Natural killer cell (primary cell): ENCODE results near the gene SMIM41. TPM values are rescaled to one million over a fixed set of nuclear protein-coding genes. Genes with fewer than 3 reads are reported as not detected.
A peak's percentile ranks its signal among the peaks of the same experiment; 100 is the strongest.

Experiments used
- ATAC-seq, 3 donors: fragments of 150-1000 bp in 2 of 3; fragments of 200-7000 bp in 1 of 3; cut with Tn5 transposase; 1 replicate in 1 of 3; 2 replicates in 2 of 3; pipeline ENCODE4 v1.10.0; 2021; ENCODE audit warnings: mild to moderate bottlenecking in 2 of 3, moderate library complexity in 2 of 3
- DNase-seq, 2 donors: peaks; one replicate each; pipeline versions ENCODE4 v3.0.0 to v3.0.0-alpha.2; 2013 to 2021; ENCODE audit warnings: mixed read lengths in 1 of 2
- H3K27ac ChIP-seq: one replicate; pipeline ENCODE4 v1.5.1; 2013; ENCODE audit warnings: mild to moderate bottlenecking, low read length
- H3K27me3 ChIP-seq: one replicate; pipeline ENCODE4 v1.6.1; 2013; ENCODE audit warnings: low read length; ENCODE audit not compliant: control insufficient read depth, insufficient read depth
- H3K36me3 ChIP-seq: one replicate; pipeline ENCODE4 v1.6.1; 2013; ENCODE audit warnings: low read length; ENCODE audit not compliant: control insufficient read depth, insufficient read depth
- H3K4me1 ChIP-seq: one replicate; pipeline ENCODE4 v1.6.1; 2013; ENCODE audit warnings: low read length; ENCODE audit not compliant: control insufficient read depth, insufficient read depth
- H3K4me3 ChIP-seq: one replicate; pipeline ENCODE4 v1.5.1; 2013; ENCODE audit warnings: low read length
- H3K9me3 ChIP-seq: one replicate; pipeline ENCODE4 v1.6.1; 2013; ENCODE audit warnings: low read length; ENCODE audit not compliant: control insufficient read depth, insufficient read depth
- H3K27ac Mint-ChIP-seq, 2 donors: one replicate each; pipeline ENCODE4 v1.8.0; 2022; ENCODE audit warnings: mild to moderate bottlenecking in 2 of 2, mixed read lengths in 2 of 2, moderate library complexity in 1 of 2
- H3K27me3 Mint-ChIP-seq, 2 donors: one replicate each; pipeline ENCODE4 v1.8.0; 2022; ENCODE audit warnings: low read depth in 2 of 2, mixed read lengths in 2 of 2
- H3K36me3 Mint-ChIP-seq: one replicate; pipeline ENCODE4 v1.8.0; 2022; ENCODE audit warnings: mixed read lengths
- H3K4me1 Mint-ChIP-seq, 2 donors: one replicate each; pipeline ENCODE4 v1.8.0; 2022; ENCODE audit warnings: mixed read lengths in 2 of 2
- H3K4me3 Mint-ChIP-seq: one replicate; pipeline ENCODE4 v1.8.0; 2022; ENCODE audit warnings: mild to moderate bottlenecking, moderate library complexity, mixed read lengths
- H3K9me3 Mint-ChIP-seq, 2 donors: one replicate each; pipeline ENCODE4 v1.8.0; 2022; ENCODE audit warnings: mixed read lengths in 2 of 2
- WGBS: methylation state at CpG from one replicate; pipeline ENCODE4 v1.1.7; 2013; ENCODE audit warnings: missing lambda C conversion rate; ENCODE audit not compliant: insufficient coverage; 5-methylcytosine and 5-hydroxymethylcytosine counted together
- intact Hi-C: fragments of 100-400 bp; cut with micrococcal nuclease; formaldehyde crosslinking; loops from one replicate; pipeline ENCODE4 v1.14.2; 2022
- total RNA-seq, 4 donors: library from RNA; stranded (reverse); fragments of 120-200 nt in 1 of 4; gene quantifications; one replicate each; pipeline versions ENCODE4 v1.2.3 to v1.2.4, GENCODE V29; 2013 to 2022
- TF ChIP-seq, protein P1 (sequence below): fragments of 200-600 bp; IDR thresholded peaks from one replicate; pipeline ENCODE4 v1.8.0; 2022; ENCODE audit warnings: antibody characterized with exemption

Gene SMIM41
- total RNA-seq, result not detected
- not detected for total RNA-seq (2013)

DNA sequence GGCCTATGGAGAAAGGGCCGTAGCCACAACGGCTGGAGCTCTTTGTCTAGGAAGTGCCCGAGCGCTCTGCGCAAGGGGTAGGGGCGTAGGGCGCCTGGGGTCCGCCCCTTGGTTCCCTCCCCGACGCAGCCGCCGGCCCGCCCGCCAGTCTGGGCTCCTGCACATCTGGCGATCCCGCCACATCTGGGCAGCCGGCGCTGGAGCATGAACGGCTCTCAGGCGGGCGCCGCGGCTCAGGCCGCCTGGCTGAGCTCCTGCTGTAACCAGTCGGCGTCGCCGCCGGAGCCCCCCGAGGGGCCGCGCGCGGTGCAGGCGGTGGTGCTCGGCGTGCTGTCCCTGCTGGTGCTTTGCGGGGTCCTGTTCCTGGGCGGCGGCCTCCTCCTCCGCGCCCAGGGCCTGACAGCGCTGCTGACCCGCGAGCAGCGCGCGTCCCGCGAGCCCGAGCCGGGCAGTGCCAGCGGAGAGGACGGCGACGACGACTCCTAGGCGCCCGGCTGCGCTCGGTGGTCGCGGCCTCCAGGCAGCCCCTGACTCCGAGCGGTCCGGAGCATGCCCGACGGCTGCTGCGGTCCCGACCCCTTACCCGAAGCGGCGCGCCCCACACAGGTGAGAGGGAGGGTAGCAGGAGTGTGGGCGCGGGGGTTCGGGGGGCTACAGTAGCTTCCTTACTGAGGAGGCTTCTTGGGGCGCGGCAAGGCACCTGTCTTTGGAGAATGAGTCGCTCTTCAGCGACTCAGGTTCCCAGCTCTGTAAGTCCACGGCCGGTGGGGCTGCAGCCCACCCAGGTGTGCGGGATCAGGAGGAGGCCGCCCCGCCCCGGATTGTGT is at the start of gene SMIM41:
TSS of gene SMIM41 (plus strand) at position 129 of the 827 bp plus-strand sequence. CDS start at position 205, 76 bp downstream.
- H3K36me3 Mint-ChIP-seq, result peaks cover 7% of the 10 kb centered on the region
- Histone ChIP-seq H3K27me3 (no peaks in the 10 kb centered on the region), H3K9me3 (no peaks in the 10 kb centered on the region), H3K4me1 (peaks cover 22% of the 10 kb centered on the region), H3K27ac (no peak within 1 kb of the TSS), H3K4me3 (no peak within 1 kb of the TSS), H3K36me3 (peaks cover 32% of the 10 kb centered on the region)
- H3K27me3 Mint-ChIP-seq, result no peaks in the 10 kb centered on the region
- no peak within 1 kb of the TSS for H3K4me3 Mint-ChIP-seq
- peaks cover 0 to 13% of the 10 kb centered on the region in 2 donors for H3K4me1 Mint-ChIP-seq
- intact Hi-C loops, result no loop called here
- 95% methylated on average over 87 of the region's 87 CpGs for WGBS
- H3K27ac Mint-ChIP-seq, result no peak within 1 kb of the TSS
- no peaks in the 10 kb centered on the region for H3K9me3 Mint-ChIP-seq
- DNase-seq, result no peak
- TF ChIP-seq, protein P1, sequence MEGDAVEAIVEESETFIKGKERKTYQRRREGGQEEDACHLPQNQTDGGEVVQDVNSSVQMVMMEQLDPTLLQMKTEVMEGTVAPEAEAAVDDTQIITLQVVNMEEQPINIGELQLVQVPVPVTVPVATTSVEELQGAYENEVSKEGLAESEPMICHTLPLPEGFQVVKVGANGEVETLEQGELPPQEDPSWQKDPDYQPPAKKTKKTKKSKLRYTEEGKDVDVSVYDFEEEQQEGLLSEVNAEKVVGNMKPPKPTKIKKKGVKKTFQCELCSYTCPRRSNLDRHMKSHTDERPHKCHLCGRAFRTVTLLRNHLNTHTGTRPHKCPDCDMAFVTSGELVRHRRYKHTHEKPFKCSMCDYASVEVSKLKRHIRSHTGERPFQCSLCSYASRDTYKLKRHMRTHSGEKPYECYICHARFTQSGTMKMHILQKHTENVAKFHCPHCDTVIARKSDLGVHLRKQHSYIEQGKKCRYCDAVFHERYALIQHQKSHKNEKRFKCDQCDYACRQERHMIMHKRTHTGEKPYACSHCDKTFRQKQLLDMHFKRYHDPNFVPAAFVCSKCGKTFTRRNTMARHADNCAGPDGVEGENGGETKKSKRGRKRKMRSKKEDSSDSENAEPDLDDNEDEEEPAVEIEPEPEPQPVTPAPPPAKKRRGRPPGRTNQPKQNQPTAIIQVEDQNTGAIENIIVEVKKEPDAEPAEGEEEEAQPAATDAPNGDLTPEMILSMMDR, result no peak
- ATAC-seq, result no peak

DNA sequence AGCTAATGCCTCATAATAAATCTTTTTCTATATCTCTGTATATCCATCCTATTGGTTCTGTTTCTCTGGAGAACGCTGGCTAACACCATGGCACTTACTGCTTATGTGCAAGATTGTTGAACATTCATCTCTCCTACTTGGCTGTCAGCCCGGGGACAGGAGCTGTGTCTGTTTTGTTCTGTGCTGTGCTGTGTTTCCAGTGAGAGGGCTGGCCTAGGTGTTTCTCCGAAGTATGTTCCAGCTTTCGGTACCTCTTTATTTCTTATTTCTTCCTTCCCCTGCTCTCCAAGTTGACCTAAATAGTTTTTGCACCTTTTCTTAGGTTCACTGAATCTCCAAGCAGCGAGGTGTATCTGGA is 47.1 kb upstream of the SMIM41 start:
- Histone ChIP-seq H3K36me3 (no peaks in the 10 kb centered on the region), H3K27me3 (peaks cover under 1% of the 10 kb centered on the region), H3K4me1 (peaks cover 33% of the 10 kb centered on the region), H3K9me3 (no peaks in the 10 kb centered on the region), H3K4me3 (no peak overlapping the region), H3K27ac (peak overlapping the region; percentile 49)
- DNase-seq (peak in 1 of 2 donors; percentile 45), ATAC-seq (no peak)
- Mint-ChIP-seq H3K4me3 (peak overlapping the region; percentile 76), H3K27ac (peak overlapping the region; percentile 84 to 87), H3K27me3 (peaks cover 0 to 9% of the 10 kb centered on the region in 2 donors), H3K4me1 (peaks cover 6 to 21% of the 10 kb centered on the region in 2 donors), H3K36me3 (no peaks in the 10 kb centered on the region), H3K9me3 (no peaks in the 10 kb centered on the region)
- intact Hi-C loops, result no loop called here
- WGBS, result 9% methylated on average over 5 of the region's 5 CpGs
- TF ChIP-seq, protein P1, result no peak

DNA sequence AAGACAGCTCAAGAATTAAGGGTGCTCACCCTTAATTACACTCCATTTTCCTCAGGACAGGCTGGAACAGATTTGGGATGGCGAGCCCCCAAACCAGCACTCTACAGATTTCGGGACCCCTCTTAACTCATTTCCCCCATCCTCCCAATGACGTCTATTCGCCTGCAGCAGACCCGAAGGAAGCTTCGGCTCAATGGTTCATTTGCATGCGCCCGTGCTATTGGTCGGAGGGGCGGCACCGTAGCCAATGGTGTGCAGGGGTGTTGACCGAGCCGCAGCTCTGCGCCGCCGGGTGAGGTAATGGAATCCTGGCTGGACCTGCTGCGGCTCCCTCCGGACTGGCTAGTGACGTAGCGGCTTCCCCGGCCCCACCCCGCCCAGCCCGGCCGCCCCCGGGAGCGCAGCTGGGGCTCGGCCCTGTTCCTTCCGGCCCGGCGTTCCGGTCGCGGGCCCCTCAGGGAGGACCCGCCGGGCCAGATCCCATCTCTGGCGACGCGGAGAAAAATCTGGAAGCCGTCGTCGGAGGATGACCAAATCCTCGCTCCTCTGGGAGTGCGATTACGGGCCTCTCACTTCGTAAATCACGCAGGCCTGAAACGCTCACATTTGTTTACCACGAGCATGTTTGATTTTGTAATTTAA is 46.6 kb upstream of the SMIM41 start:
- no peaks in the 10 kb centered on the region for H3K9me3 Mint-ChIP-seq
- under 1% methylated on average over 48 of the region's 48 CpGs for WGBS
- H3K4me3 Mint-ChIP-seq, result peak overlapping the region; percentile 77
- no peaks in the 10 kb centered on the region for H3K36me3 ChIP-seq
- TF ChIP-seq, protein P1, result no peak
- intact Hi-C loops, result no loop called here
- H3K27ac ChIP-seq, result peak overlapping the region; percentile 72
- H3K4me3 ChIP-seq, result peak overlapping the region; percentile 26
- H3K36me3 Mint-ChIP-seq, result no peaks in the 10 kb centered on the region
- DNase-seq (peak; percentile 85 to 94), ATAC-seq (peak; percentile 82 to 94 (median 83))
- H3K27ac Mint-ChIP-seq, result peak overlapping the region; percentile 84 to 87
- H3K4me1 ChIP-seq, result peaks cover 38% of the 10 kb centered on the region
- H3K4me1 Mint-ChIP-seq, result peaks cover 6 to 21% of the 10 kb centered on the region in 2 donors
- peaks cover 0 to 9% of the 10 kb centered on the region in 2 donors for H3K27me3 Mint-ChIP-seq
- peaks cover 3% of the 10 kb centered on the region for H3K27me3 ChIP-seq
- no peaks in the 10 kb centered on the region for H3K9me3 ChIP-seq
